Measurements from ENCODE around the gene ACSF2.

ACSF2 gene

GRCh38 chr17:50479522-50480141 lies 53.6 kb downstream of the ACSF2 start:
- peak; percentile 46 for DNase-seq

DNA sequence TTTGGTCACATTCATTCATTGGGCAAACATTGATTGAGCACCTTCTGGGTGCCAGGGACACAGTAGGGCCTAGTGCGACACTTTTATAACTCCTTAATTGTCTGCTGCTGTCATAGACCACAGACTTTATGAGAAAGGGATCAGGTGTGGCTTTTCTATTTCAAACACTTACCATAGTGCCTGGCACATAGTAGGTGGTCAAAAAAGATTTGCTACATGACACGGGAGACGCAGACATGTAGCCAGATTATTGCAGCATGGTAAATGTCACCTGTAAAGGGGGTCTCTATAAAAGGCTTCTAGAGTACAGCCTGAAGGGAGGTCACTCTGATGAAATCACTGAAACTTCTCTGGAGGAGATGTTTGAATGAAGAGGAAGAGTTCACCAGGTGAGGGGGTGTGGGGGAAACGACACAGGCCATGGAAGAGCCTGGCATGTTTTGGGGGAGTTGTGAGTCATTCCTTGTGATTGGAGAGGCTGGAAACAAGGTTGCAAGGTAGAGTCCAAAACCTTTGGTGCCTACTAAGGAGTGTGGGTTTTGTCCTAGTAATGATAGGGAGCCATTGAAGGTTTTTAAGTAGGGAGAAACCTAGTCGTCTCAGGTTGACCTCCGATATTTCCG lies 54.2 kb downstream of the ACSF2 start:
- no peak for DNase-seq

DNA sequence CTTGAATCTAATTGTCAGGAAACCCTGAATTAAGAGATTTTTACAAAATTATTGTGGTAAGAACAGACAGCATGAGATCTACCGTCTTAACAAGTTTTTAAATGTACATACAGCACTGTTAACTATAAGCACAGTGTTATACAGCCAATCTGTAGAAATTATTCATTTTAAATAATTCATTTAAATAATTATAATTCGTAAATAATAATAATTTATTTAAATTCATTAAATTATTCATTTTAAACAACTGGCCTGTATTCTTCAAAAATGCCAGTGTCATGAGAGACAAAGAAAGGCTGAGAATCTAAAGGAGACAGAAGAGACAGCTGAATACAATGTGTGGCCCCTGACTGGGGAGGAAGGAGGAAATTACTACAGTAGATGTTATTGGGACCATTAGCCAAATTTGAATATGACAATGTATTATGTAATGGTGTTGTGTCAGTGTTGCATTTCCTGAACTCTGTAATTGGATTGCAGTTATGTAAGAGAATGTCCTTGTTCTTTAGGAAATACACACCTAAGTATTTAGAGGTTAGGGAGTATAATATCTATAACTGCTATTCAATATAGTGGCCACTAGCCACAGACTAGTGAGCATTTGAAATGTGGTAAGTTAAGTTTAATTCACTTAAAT lies 55.0 kb downstream of the ACSF2 start:
- DNase-seq, result no peak

DNA sequence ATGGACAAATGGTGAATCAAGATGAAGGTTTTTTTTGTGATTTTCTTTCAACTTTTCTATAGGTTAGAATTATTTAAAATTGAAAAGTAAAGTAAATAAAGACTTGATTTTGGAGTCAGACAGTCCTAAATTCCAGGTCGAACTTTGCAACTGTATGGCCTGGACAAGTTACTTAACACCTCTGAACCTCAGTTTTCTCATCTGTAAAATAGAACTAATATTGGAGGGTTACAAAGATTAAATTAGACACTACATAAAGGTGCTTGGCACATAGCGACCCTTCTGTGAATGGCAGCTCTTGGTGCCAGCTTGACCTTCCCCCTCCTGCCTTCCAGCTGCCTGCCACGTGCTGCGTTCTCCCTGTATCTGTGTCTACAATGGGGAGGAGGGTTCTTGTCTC lies 55.6 kb downstream of the ACSF2 start:
- no peak for DNase-seq

DNA sequence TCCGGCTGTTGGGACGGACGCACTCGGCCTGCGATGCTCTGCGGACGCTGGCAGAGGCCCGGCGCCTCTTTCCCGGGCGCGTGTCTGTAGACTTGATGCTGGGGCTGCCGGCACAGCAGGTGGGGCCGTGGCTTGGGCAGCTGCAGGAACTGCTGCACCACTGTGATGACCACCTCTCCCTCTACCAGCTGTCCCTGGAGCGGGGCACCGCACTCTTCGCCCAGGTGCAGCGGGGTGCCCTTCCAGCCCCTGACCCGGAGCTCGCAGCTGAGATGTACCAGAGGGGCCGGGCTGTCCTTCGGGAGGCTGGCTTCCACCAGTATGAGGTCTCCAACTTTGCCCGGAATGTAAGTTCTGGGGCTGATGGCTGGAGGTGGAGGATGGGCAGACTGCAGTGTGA lies 56.1 kb downstream of the ACSF2 start:
- no peak for DNase-seq

DNA sequence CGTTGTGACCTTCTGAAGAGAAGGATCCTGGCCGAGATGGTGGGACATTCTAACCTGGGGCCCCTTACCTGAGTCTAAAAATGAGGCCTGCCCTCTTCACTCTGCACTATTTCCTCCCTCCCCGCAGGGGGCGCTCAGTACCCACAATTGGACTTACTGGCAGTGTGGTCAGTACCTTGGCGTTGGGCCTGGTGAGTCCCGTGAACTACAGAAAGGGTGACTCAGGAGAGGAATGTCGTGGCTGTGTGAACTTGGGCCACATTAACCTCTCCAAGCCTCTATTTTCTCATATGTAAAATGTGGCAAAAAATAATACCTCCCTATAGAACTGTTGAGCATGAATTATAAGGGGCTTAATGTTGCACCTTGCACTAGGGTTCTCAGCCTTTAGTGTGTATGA lies 56.5 kb downstream of the ACSF2 start:
- no peak for DNase-seq

- no peak for DNase-seq
Measured at GRCh38 chr17:50483266-50483665, 57.2 kb downstream of the ACSF2 start.

DNA sequence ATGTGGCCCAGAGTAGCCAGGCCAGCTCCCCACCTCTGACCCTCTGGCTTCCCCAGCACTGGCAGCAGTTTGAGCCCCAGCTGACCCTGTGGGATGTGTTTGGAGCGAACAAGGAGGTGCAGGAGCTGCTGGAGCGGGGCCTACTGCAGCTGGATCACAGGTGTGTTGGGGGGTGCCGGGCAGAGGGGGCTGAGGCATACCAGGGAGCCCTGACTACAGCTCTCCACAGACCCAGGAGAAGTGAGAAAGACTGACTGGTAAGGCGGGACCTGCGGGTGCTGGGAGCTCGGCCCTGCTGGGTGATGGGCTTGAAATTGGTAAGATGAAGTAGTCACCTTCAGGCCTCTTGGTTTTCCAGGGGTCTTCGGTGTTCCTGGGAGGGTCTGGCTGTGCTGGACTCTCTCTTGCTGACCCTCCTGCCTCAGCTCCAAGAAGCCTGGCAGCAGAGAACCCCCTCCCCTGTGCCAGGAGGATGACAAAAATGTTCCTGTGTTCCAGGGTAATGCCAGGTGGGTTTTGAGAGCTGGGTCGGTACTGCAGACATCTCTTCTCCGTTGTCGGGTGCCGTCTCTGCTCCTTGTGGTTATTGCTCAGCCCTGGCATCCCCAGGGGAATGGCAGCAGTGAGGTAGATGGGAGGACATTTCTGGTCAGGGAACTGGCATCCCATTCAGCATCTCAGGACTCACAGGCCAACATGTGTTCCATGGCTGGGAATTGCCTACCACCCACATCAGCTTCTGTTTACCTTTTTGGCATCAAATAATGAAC lies 58.6 kb downstream of the ACSF2 start:
- DNase-seq, result no peak

- DNase-seq, result no peak
Measured at GRCh38 chr17:50487213-50488096, 61.4 kb downstream of the ACSF2 start.

DNA sequence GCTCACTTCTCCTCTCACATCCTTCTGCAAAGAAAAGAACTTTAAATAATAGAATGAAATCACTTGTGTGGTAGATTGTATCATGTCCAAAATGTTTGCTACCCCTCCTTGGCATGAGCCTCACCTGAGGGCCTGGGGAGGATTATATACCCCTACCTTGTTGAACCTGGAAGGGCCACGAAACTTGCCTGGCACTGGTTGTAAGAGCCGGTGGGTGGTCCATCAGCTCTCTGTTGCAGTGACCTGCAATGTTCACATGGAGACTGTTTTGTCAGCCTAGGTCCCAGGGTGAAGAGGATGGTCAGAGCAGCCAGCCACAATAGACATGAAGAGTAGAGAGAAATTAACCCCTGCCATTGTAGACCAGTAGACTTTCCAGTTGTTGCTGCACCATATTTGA lies 62.9 kb downstream of the ACSF2 start:
- DNase-seq, result no peak

DNA sequence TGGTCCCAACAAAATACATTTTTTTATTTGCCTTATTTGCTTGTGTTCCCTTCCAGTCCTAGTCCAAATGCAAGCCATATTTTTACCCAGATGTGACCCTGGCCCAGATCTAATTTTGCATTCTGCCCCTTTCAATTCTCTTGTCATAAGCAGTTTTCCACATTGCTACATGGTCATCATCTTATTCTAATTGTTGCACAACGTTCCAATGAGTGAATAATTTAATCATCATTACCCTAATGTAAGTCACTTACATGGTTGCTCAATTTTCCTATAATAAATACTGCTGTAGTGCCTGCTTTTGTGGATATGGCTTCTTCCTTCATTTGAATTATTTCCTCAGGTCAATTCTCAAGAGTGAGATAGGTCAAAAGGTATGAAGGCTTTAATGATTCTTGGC lies 65.5 kb downstream of the ACSF2 start:
- DNase-seq, result no peak

DNA sequence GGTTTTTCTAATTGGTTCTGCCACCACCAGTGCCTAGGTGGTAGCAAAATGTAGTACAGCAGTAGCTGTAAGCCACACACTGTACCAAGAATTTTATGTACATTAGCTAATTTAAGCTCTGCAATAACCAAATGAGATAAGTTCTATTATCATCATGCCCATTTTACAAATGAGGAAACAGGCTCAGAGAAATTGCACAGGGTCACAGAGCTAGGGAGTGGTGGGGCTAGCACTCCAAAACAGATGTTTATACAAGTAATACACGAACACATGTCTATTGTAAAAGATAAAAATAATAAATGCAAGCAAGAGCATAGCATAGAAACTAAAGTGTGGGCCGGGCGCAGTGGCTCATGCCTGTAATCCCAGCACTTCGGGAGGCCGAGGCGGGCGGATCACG lies 66.2 kb downstream of the ACSF2 start:
- DNase-seq, result no peak

GRCh38 chr17:50493744-50494143 lies 67.7 kb downstream of the ACSF2 start:
- DNase-seq, result no peak

DNA sequence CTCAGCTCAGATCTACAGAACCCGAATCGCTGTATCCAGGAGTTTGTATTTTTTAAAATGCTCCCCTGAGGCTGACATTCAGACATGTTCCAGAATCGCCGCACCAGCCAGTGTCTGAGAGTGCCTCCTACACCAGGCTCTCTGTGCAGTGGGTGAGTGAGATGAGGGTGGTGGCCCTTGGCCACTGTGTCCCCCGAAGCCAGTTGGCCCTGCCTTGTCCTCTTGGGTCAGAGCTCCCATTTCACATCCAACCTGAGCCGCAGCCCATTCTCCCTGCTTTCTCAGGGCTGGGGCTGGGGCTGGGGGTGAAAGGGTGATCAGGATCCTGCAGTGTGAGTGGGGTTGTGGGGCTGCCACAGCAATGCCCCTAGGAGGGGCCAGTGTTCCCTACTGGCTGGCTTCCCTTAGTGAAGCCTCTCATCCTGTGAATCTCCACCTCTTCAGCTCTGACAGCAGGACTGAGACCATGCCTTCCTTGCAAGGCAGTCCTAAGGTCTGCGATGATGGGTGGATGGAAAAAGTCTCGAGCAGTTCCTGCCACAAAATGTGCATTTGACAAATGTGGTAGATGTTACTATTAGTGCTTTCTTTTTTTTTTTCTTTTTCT lies 69.3 kb downstream of the ACSF2 start:
- DNase-seq, result no peak

GRCh38 chr17:50495918-50496317 lies 69.9 kb downstream of the ACSF2 start:
- DNase-seq, result no peak

GRCh38 chr17:50498021-50498874 lies 72.2 kb downstream of the ACSF2 start:
- DNase-seq, result no peak

- no peak for DNase-seq
Measured at GRCh38 chr17:50499270-50499669, 73.3 kb downstream of the ACSF2 start.

DNA sequence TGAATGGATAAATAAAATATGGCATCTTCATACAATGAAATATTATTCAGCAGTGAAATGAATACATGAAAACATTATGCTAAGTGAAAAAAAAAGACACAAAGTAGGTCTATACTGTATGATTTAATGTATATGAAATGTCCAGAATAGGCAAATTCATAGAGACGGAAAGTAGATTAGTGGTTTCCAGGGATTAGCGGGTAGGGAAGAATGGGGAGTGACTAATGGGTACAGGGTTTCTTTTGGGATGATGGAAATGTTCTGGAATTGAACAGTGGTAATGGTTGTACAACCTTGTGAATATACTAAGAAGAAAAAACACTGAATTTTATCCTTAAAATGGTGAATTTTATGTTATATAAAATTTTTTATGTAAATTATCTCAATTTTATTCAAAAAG lies 73.7 kb downstream of the ACSF2 start:
- DNase-seq, result no peak

DNA sequence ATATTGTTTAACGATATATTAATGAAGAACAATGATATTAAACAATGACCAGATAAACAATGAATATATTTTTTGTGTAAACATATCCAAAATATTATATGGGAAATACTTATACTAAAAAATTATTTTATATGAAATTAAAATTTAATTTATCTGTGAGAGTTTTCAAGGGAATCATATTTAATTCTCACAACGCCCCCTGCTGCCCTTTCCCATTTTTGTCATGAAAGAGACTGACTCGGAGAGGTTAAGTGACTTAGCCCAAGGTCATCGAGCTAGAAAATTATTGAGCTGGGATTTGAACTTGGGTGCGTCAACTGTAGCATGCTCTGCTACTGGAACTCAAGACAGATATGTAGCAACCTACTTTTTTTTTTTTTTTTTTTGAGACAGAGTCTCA lies 75.0 kb downstream of the ACSF2 start:
- DNase-seq, result no peak

- no peak for DNase-seq
Measured at GRCh38 chr17:50502301-50502990, 76.4 kb downstream of the ACSF2 start.
